B cell (primary cell): Measurements from ENCODE around the gene NAALADL1. TPM values are rescaled to one million over a fixed set of nuclear protein-coding genes. Genes with fewer than 3 reads are reported as not detected.

Source experiments
- ATAC-seq: fragments of 200-7000 bp; cut with Tn5 transposase; one replicate; pipeline ENCODE4 v1.10.0; 2021; ENCODE audit warnings: low read depth, mild to moderate bottlenecking, moderate number of reproducible peaks, moderate library complexity
- CTCF ChIA-PET: fragments of 350-600 bp; sonication (Branson Sonifier 250); formaldehyde crosslinking; loops from one replicate; lab custom pipeline; 2021; ENCODE audit warnings: antibody characterized with exemption, inconsistent platforms; lab: Charles Lee
- POLR2A ChIA-PET: fragments of 350-600 bp; sonication (Branson Sonifier 250); formaldehyde crosslinking; loops from one replicate; lab custom pipeline; 2021; ENCODE audit warnings: antibody characterized with exemption; lab: Charles Lee
- DNase-seq: peaks from one replicate; pipeline ENCODE4 v3.0.0; 2013
- H2AFZ ChIP-seq: 2 replicates; pipeline ENCODE4 v1.6.1; 2012; ENCODE audit warnings: mild to moderate bottlenecking, low read depth, low read length; ENCODE audit not compliant: insufficient read depth, poor library complexity, severe bottlenecking
- H3K27ac ChIP-seq, 2 donors: 1 replicate in 1 of 2; 2 replicates in 1 of 2; pipeline ENCODE4 v1.5.1; 2012 to 2013; ENCODE audit warnings: low read length in 2 of 2, mild to moderate bottlenecking in 2 of 2, moderate library complexity in 1 of 2
- H3K27me3 ChIP-seq, 4 experiments: fragments of 200-600 bp in 1 of 4; sonication (generic) in 1 of 4; replicated peaks in 1 of 4; 1 replicate in 2 of 4; 2 replicates in 2 of 4; pipeline versions ENCODE4 v1.6.1 to v1.7.0; 2013 to 2016; ENCODE audit warnings: low read length in 3 of 4, mild to moderate bottlenecking in 2 of 4, mixed read lengths in 1 of 4, moderate library complexity in 1 of 4; ENCODE audit not compliant: insufficient read depth in 4 of 4, control insufficient read depth in 3 of 4; ENCODE audit errors: control extremely low read depth in 1 of 4
- H3K36me3 ChIP-seq, 2 experiments: replicated peaks in 1 of 2; 1 replicate in 1 of 2; 2 replicates in 1 of 2; pipeline versions ENCODE4 v1.6.1 to v1.7.1; 2013; ENCODE audit warnings: low read length in 1 of 2; ENCODE audit not compliant: insufficient read depth in 2 of 2, control insufficient read depth in 1 of 2; ENCODE audit errors: control extremely low read depth in 1 of 2, extremely low read depth in 1 of 2
- H3K4me1 ChIP-seq, 2 donors: fragments of 200-600 bp in 1 of 2; sonication (generic) in 1 of 2; 1 replicate in 1 of 2; 2 replicates in 1 of 2; pipeline versions ENCODE4 v1.5.1 to v1.6.1; 2013 to 2017; ENCODE audit warnings: low read length in 2 of 2; ENCODE audit not compliant: control insufficient read depth in 2 of 2, insufficient read depth in 2 of 2
- H3K4me2 ChIP-seq: replicated peaks from 2 replicates; pipeline ENCODE3; 2012; ENCODE audit warnings: mild to moderate bottlenecking, low read depth, low read length; ENCODE audit not compliant: poor library complexity, severe bottlenecking
- H3K4me3 ChIP-seq, 5 experiments: fragments of 200-600 bp in 1 of 5; sonication (generic) in 1 of 5; 1 replicate in 3 of 5; 2 replicates in 2 of 5; pipeline versions ENCODE4 v1.5.1 to v1.7.0; 2011 to 2016; ENCODE audit warnings: low read length in 4 of 5, mild to moderate bottlenecking in 4 of 5, low read depth in 2 of 5, control low read depth in 1 of 5, moderate library complexity in 1 of 5; ENCODE audit not compliant: insufficient read depth in 1 of 5; ENCODE audit errors: control extremely low read depth in 1 of 5, extremely low read depth in 1 of 5
- H3K79me2 ChIP-seq: fragments of 200-600 bp; sonication (generic); one replicate; pipeline ENCODE4 v1.6.0; 2016; ENCODE audit warnings: low read length; ENCODE audit not compliant: control insufficient read depth, insufficient read depth
- H3K9ac ChIP-seq: fragments of 200-600 bp; sonication (generic); 2 replicates; pipeline ENCODE4 v1.6.1; 2017; ENCODE audit warnings: mild to moderate bottlenecking, low read length, moderate library complexity
- H3K9me3 ChIP-seq, 3 donors: one replicate each; pipeline versions ENCODE4 v1.6.1 to v1.7.1; 2013; ENCODE audit warnings: low read length in 2 of 3; ENCODE audit not compliant: control insufficient read depth in 2 of 3, insufficient read depth in 1 of 3; ENCODE audit errors: control extremely low read depth in 1 of 3
- H4K20me1 ChIP-seq: 2 replicates; pipeline ENCODE4 v1.6.0; 2012; ENCODE audit warnings: mild to moderate bottlenecking, low read length; ENCODE audit not compliant: insufficient read depth, control insufficient read depth, poor library complexity, severe bottlenecking
- H3K27ac Mint-ChIP-seq: one replicate; pipeline ENCODE4 v1.8.0; 2021; ENCODE audit warnings: mixed read lengths
- H3K27me3 Mint-ChIP-seq: one replicate; pipeline ENCODE4 v1.8.0; 2021; ENCODE audit warnings: mixed read lengths
- H3K4me1 Mint-ChIP-seq: one replicate; pipeline ENCODE4 v1.8.0; 2021; ENCODE audit warnings: mixed read lengths
- H3K4me3 Mint-ChIP-seq: one replicate; pipeline ENCODE4 v1.8.0; 2021; ENCODE audit warnings: mixed read lengths
- H3K9me3 Mint-ChIP-seq: one replicate; pipeline ENCODE4 v1.8.0; 2022; ENCODE audit warnings: mixed read lengths; ENCODE audit not compliant: insufficient read depth
- EZH2 ChIP-seq: IDR thresholded peaks from 2 replicates; pipeline ENCODE4 v1.6.1; 2012; ENCODE audit warnings: borderline replicate concordance, low read depth, mild to moderate bottlenecking, moderate library complexity, low read length; ENCODE audit not compliant: insufficient read depth, poor library complexity, severe bottlenecking
- WGBS: methylation state at CpG from one replicate; pipeline ENCODE4 v1.1.5; 2013; ENCODE audit warnings: missing lambda C conversion rate; ENCODE audit not compliant: insufficient coverage; 5-methylcytosine and 5-hydroxymethylcytosine counted together
- intact Hi-C: fragments of 100-400 bp; cut with micrococcal nuclease; formaldehyde crosslinking; loops from one replicate; pipeline ENCODE4 v1.10.0; 2022
- polyA plus RNA-seq: library from polyadenylated mRNA; depleted of rRNA; stranded (reverse); fragments of >200 nt; gene quantifications from 2 replicates; pipeline ENCODE4 v1.2.3, GENCODE V29; 2012
- total RNA-seq, 2 donors: library from RNA; stranded (reverse); fragments of 120-200 nt in 1 of 2; gene quantifications; 1 replicate in 1 of 2; 2 replicates in 1 of 2; pipeline versions ENCODE4 v1.2.3 to v1.2.4, GENCODE V29; 2013 to 2022
- TF ChIP-seq, protein P1 (sequence below): fragments of 200-600 bp; IDR thresholded peaks from one replicate; pipeline ENCODE4 v1.8.0; 2022; ENCODE audit warnings: antibody characterized with exemption, mild to moderate bottlenecking

NAALADL1 gene
- total and polyA plus RNA-seq, 2 donors (not counting 1 experiment from before 2014, with no cell fraction given) = 23.0 to 40.2 TPM

DNA sequence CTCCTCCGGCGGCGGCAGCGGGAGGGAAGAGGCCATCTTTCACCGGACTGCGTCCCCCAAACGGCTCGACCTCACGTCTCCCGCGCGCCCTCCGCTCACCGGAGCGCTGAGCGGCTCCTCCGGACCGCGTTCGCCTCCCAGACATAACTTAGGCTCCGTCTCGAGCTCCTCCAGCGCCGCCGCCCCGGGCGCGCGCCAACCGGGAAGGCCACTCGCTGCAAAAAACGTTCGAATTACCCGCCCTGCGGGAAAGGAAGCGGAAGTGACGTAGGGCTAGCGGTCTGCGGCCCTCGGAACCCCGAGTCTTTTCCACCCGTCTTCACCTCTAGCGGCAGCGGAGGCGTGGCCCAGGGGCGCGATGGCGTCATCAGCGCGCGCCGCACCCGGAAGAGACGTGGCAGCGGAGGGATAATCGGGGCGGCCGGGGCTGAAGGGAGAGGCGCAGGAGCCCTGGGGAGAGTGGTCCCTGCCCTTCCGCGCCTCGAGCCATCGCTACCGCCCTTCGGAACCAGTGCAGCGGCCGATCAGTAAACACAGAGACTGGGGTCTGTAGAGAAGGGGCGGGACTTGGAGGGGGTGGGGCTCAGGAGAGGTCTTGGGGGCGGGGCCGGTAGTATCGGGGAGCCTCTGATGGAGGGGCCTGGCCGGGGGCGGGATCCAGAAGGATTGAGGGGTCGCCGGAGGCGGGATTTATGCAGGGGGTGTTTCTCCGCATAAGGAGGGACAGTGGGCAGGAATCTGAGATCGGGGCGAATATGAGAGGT, 25.7 kb upstream of the NAALADL1 start, which contains the start of the genes CDCA5 and ZFPL1:
CDCA5 (minus strand) TSS at position 207 of the 764 bp plus-strand sequence; CDS start at position 145, 62 bp downstream.
ZFPL1 (plus strand) TSS at position 389 of the 764 bp plus-strand sequence. CDS start 477 bp downstream, outside the sequence.
- WGBS = under 1% methylated on average over 77 of the region's 79 CpGs
- Mint-ChIP-seq H3K27me3 (no peaks in the 10 kb centered on the region), H3K4me1 (peaks cover 28% of the 10 kb centered on the region), H3K4me3 (peak within 1 kb of the TSS; percentile 98), H3K27ac (peak within 1 kb of the TSS; percentile 100), H3K9me3 (no peaks in the 10 kb centered on the region)
- TF ChIP-seq EZH2 = no peak
- TF ChIP-seq, protein P1, sequence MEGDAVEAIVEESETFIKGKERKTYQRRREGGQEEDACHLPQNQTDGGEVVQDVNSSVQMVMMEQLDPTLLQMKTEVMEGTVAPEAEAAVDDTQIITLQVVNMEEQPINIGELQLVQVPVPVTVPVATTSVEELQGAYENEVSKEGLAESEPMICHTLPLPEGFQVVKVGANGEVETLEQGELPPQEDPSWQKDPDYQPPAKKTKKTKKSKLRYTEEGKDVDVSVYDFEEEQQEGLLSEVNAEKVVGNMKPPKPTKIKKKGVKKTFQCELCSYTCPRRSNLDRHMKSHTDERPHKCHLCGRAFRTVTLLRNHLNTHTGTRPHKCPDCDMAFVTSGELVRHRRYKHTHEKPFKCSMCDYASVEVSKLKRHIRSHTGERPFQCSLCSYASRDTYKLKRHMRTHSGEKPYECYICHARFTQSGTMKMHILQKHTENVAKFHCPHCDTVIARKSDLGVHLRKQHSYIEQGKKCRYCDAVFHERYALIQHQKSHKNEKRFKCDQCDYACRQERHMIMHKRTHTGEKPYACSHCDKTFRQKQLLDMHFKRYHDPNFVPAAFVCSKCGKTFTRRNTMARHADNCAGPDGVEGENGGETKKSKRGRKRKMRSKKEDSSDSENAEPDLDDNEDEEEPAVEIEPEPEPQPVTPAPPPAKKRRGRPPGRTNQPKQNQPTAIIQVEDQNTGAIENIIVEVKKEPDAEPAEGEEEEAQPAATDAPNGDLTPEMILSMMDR = no peak
- H3K27ac ChIP-seq = peak within 1 kb of the TSS; percentile 91 to 94
- peaks cover 0 to 40% of the 10 kb centered on the region in 2 experiments for H3K36me3 ChIP-seq
- DNase-seq (peak; percentile 98), ATAC-seq (peak; percentile 87)
- H3K4me3 ChIP-seq = peak within 1 kb of the TSS; percentile 61 to 81 (median 76)
- POLR2A ChIA-PET = no interaction called here
- peak within 1 kb of the TSS; percentile 88 for H3K4me2 ChIP-seq
- peak within 1 kb of the TSS; percentile 98 for H2AFZ ChIP-seq
- H4K20me1 ChIP-seq = peaks cover 8% of the 10 kb centered on the region
- intact Hi-C loops = loop anchor here (1.0 kb wide), 9 partner anchors 12 to 167 kb away; partner anchors contain the start of genes ARL2, ATG2A, FAU and MRPL49
- CTCF ChIA-PET = interaction anchor here (0.5 to 2.0 kb wide), 3 partner anchors 27 to 50 kb away, joined by 3 to 8 read pairs (median 6); partner anchors contain the start of gene SAC3D1
- peak within 1 kb of the TSS; percentile 86 for H3K9ac ChIP-seq
- no peaks in the 10 kb centered on the region for H3K9me3 ChIP-seq
- peaks cover 12 to 19% of the 10 kb centered on the region in 2 donors for H3K4me1 ChIP-seq
- no peaks in the 10 kb centered on the region for H3K27me3 ChIP-seq
- H3K79me2 ChIP-seq = peaks cover 24% of the 10 kb centered on the region
